SK-N-SH (cell line): ENCODE results near the gene AKR1D1. TPM values are rescaled to one million over a fixed set of nuclear protein-coding genes. Genes with fewer than 3 reads are reported as not detected.
"Not testable (repeated sequence)": the region's sequence is repeated elsewhere in the genome, so short reads cannot be mapped to it uniquely, and the experiment has no call there.

Experiments used
- CTCF ChIA-PET: fragments of 300-600, 350-600 bp; formaldehyde crosslinking; extraction: SDS; loops from one replicate; lab custom pipeline; 2021; lab: Yijun Ruan, JAX
- POLR2A ChIA-PET: fragments of 350-600 bp; sonication (Branson Sonifier 250); formaldehyde crosslinking; extraction: SDS; loops from one replicate; lab custom pipeline; 2020; ENCODE audit warnings: antibody characterized with exemption, inconsistent platforms; lab: Yijun Ruan, JAX
- DNase-seq: peaks from one replicate; pipeline ENCODE4 v3.0.0; 2012
- H2AFZ ChIP-seq: fragments of 200-600 bp; sonication (generic); 2 replicates; pipeline ENCODE4 v1.8.1; 2016; ENCODE audit warnings: antibody characterized with exemption, mild to moderate bottlenecking, low read depth
- H3F3A ChIP-seq: fragments of 200-600 bp; sonication (generic); replicated peaks from 2 replicates; pipeline ENCODE3; 2016; ENCODE audit warnings: antibody characterized with exemption, mild to moderate bottlenecking; ENCODE audit not compliant: insufficient read depth
- H3K27ac ChIP-seq, 2 experiments: fragments of 200-500 bp in 1 of 2; fragments of 200-600 bp in 1 of 2; sonication (Bioruptor generic) in 1 of 2; sonication (generic), shearing (Covaris generic) in 1 of 2; 2 replicates each; pipeline versions ENCODE4 v1.5.1 to v1.6.1; 2014 to 2016; ENCODE audit warnings: low read depth in 2 of 2, inconsistent platforms in 1 of 2, low read length in 1 of 2, mild to moderate bottlenecking in 1 of 2, mixed read lengths in 1 of 2
- H3K27me3 ChIP-seq: fragments of 200-600 bp; sonication (generic), shearing (Covaris generic); 2 replicates; pipeline ENCODE4 v1.6.1; 2016; ENCODE audit warnings: mixed run types; ENCODE audit not compliant: insufficient read depth
- H3K36me3 ChIP-seq, 2 experiments: fragments of 200-500 bp in 1 of 2; fragments of 200-600 bp in 1 of 2; sonication (Bioruptor generic) in 1 of 2; sonication (generic) in 1 of 2; replicated peaks in 1 of 2; 2 replicates each; pipeline versions ENCODE3 to v1.5.1; 2014 to 2016; ENCODE audit warnings: low read length in 1 of 2, mild to moderate bottlenecking in 1 of 2; ENCODE audit not compliant: insufficient read depth in 2 of 2, control insufficient read depth in 1 of 2
- H3K4me1 ChIP-seq, 2 experiments: fragments of 200-500 bp in 1 of 2; fragments of 200-600 bp in 1 of 2; sonication (Bioruptor generic) in 1 of 2; sonication (generic), shearing (Covaris generic) in 1 of 2; 2 replicates each; pipeline versions ENCODE4 v1.5.1 to v1.6.1; 2014 to 2016; ENCODE audit warnings: low read depth in 1 of 2, low read length in 1 of 2, mixed run types in 1 of 2; ENCODE audit not compliant: insufficient read depth in 2 of 2, control insufficient read depth in 1 of 2
- H3K4me2 ChIP-seq: fragments of 200-600 bp; sonication (generic), shearing (Covaris generic); 2 replicates; pipeline ENCODE4 v1.6.1; 2017; ENCODE audit warnings: mixed run types
- H3K4me3 ChIP-seq, 2 experiments: fragments of 200-500 bp in 1 of 2; fragments of 200-600 bp in 1 of 2; sonication (Bioruptor generic) in 1 of 2; sonication (generic), shearing (Covaris generic) in 1 of 2; 2 replicates each; pipeline versions ENCODE4 v1.5.1 to v1.8.1; 2014 to 2016; ENCODE audit warnings: low read depth in 2 of 2, inconsistent platforms in 1 of 2, low read length in 1 of 2, mild to moderate bottlenecking in 1 of 2, mixed read lengths in 1 of 2, moderate library complexity in 1 of 2
- H3K79me2 ChIP-seq: fragments of 200-600 bp; sonication (generic); 2 replicates; pipeline ENCODE4 v1.8.1; 2017; ENCODE audit warnings: mild to moderate bottlenecking; ENCODE audit not compliant: insufficient read depth
- H3K9ac ChIP-seq: fragments of 200-600 bp; sonication (generic); 2 replicates; pipeline ENCODE4 v1.6.1; 2017; ENCODE audit warnings: mixed run types
- H3K9me2 ChIP-seq: fragments of 200-600 bp; sonication (generic); 2 replicates; pipeline ENCODE4 v1.6.1; 2017; ENCODE audit warnings: mixed run types
- H3K9me3 ChIP-seq: fragments of 200-600 bp; sonication (generic); 2 replicates; pipeline ENCODE4 v1.6.1; 2017; ENCODE audit warnings: mixed run types, mild to moderate bottlenecking, moderate library complexity
- H4K20me1 ChIP-seq: fragments of 200-600 bp; sonication (generic); 2 replicates; pipeline ENCODE4 v1.6.1; 2017; ENCODE audit warnings: mild to moderate bottlenecking, mixed run types; ENCODE audit not compliant: insufficient read depth
- FOXJ3 ChIP-seq: sonication (generic); formaldehyde crosslinking; IDR thresholded peaks from 2 replicates; pipeline ENCODE4 v1.5.1; 2020; ENCODE audit warnings: mild to moderate bottlenecking, missing genetic modification reagents
- GABPA ChIP-seq: IDR thresholded peaks from 2 replicates; pipeline ENCODE4 v1.4.0; 2012; ENCODE audit warnings: low read depth, mild to moderate bottlenecking
- IRF3 ChIP-seq: fragments of 150-350 bp; IDR thresholded peaks from 2 replicates; pipeline ENCODE4 v1.6.1; 2016; ENCODE audit warnings: mild to moderate bottlenecking, low read depth, low read length
- JUND ChIP-seq: IDR thresholded peaks from 2 replicates; pipeline ENCODE4 v1.4.0; 2012
- MEF2A ChIP-seq: IDR thresholded peaks from 2 replicates; pipeline ENCODE4 v1.4.0; 2012; ENCODE audit warnings: low read depth, borderline replicate concordance
- MXI1 ChIP-seq: IDR thresholded peaks from 2 replicates; pipeline ENCODE4 v1.6.1; 2012; ENCODE audit warnings: mild to moderate bottlenecking, low read depth, low read length, improper control_type of control experiment
- NFIC ChIP-seq: IDR thresholded peaks from 2 replicates; pipeline ENCODE4 v1.4.0; 2012; ENCODE audit warnings: borderline replicate concordance
- NRF1 ChIP-seq: IDR thresholded peaks from 2 replicates; pipeline ENCODE4 v1.6.1; 2012; ENCODE audit warnings: low read depth, mild to moderate bottlenecking, low read length
- RAD21 ChIP-seq: IDR thresholded peaks from 2 replicates; pipeline ENCODE4 v1.6.1; 2012; ENCODE audit warnings: mild to moderate bottlenecking, low read length
- REST ChIP-seq: IDR thresholded peaks from 2 replicates; pipeline ENCODE4 v1.6.1; 2012; ENCODE audit warnings: mild to moderate bottlenecking, low read depth, low read length, moderate library complexity
- RXRA ChIP-seq: IDR thresholded peaks from 2 replicates; pipeline ENCODE4 v1.4.0; 2012; ENCODE audit warnings: low read depth, mild to moderate bottlenecking, borderline replicate concordance
- TCF12 ChIP-seq: IDR thresholded peaks from 2 replicates; pipeline ENCODE4 v1.4.0; 2012
- TEAD4 ChIP-seq: IDR thresholded peaks from 2 replicates; pipeline ENCODE4 v1.4.0; 2012; ENCODE audit warnings: mild to moderate bottlenecking, borderline replicate concordance; ENCODE audit not compliant: insufficient read depth
- USF1 ChIP-seq: IDR thresholded peaks from 2 replicates; pipeline ENCODE4 v1.4.0; 2012; ENCODE audit warnings: low read depth, borderline replicate concordance
- USF2 ChIP-seq: fragments of 150-350 bp; IDR thresholded peaks from 2 replicates; pipeline ENCODE4 v1.6.1; 2017; ENCODE audit warnings: antibody characterized with exemption, low read length, low read depth, borderline replicate concordance
- WGBS: methylation state at CpG from one replicate; pipeline ENCODE4 v1.1.6; 2017; ENCODE audit warnings: low lambda C conversion rate; 5-methylcytosine and 5-hydroxymethylcytosine counted together
- polyA plus RNA-seq, 3 experiments: library from polyadenylated mRNA; depleted of rRNA; stranded (reverse); fragments of >200 nt; gene quantifications; 2 replicates each; pipeline ENCODE4 v1.2.3, GENCODE V29; 2012

AKR1D1 gene
- polyA plus RNA-seq, 1 of the 3 experiments (the other 2 are of a cell fraction) = not detected

GRCh38 chr7:138075350-138075749 lies 909 bp upstream of the AKR1D1 start:
- H3K36me3 ChIP-seq = no peaks in the 10 kb centered on the region
- H3K27me3 ChIP-seq = no peaks in the 10 kb centered on the region
- 14% methylated on average over 3 of the region's 3 CpGs for WGBS
- H3K4me3 ChIP-seq = no peak overlapping the region
- H3K4me2 ChIP-seq = no peak overlapping the region
- CTCF ChIA-PET = interaction anchor here (0.7 to 1.7 kb wide), 2 partner anchors 11 to 25 kb away, joined by 3 to 4 read pairs; no protein-coding TSS in a partner anchor
- H3K79me2 ChIP-seq = no peaks in the 10 kb centered on the region
- H3K9me2 ChIP-seq = 0 out of 2 replicates have a peak, but pooled peaks cover 4% of the 10 kb centered on the region
- H4K20me1 ChIP-seq = no peaks in the 10 kb centered on the region
- POLR2A ChIA-PET = no interaction called here
- TF ChIP-seq USF2 = no peak
- TF ChIP-seq GABPA = no peak
- no peak for TF ChIP-seq JUND
- no peak for TF ChIP-seq RXRA
- no peak for TF ChIP-seq TEAD4
- TF ChIP-seq NFIC = no peak
- no peak for TF ChIP-seq RAD21
- TF ChIP-seq NRF1 = no peak
- TF ChIP-seq MXI1 = no peak
- no peak for TF ChIP-seq USF1
- TF ChIP-seq IRF3 = no peak
- TF ChIP-seq REST = no peak
- TF ChIP-seq FOXJ3 = no peak
- TF ChIP-seq TCF12 = no peak
- no peak for TF ChIP-seq MEF2A
- no peak overlapping the region for H3K9ac ChIP-seq
- no peak overlapping the region for H2AFZ ChIP-seq
- H3K27ac ChIP-seq = no peak overlapping the region
- DNase-seq = no peak
- H3K4me1 ChIP-seq = no peaks in the 10 kb centered on the region; a peak in 1 of 4 replicates
- no peaks in the 10 kb centered on the region for H3F3A ChIP-seq
- no peaks in the 10 kb centered on the region; the same call in 1 of the 2 replicates for H3K9me3 ChIP-seq

GRCh38 chr7:138075786-138076185 lies 473 bp upstream of the AKR1D1 start:
- CTCF ChIA-PET = interaction anchor here (1.0 to 1.7 kb wide), 3 partner anchors 9 to 21 kb away, joined by 3 to 4 read pairs (median 3); no protein-coding TSS in a partner anchor
- H3K27ac ChIP-seq, H4K20me1 ChIP-seq, H3F3A ChIP-seq, H3K9ac ChIP-seq, DNase-seq, H3K36me3 ChIP-seq, POLR2A ChIA-PET, H3K4me1 ChIP-seq, H3K9me3 ChIP-seq, H3K4me2 ChIP-seq, H2AFZ ChIP-seq, H3K27me3 ChIP-seq, H3K9me2 ChIP-seq, H3K4me3 ChIP-seq, H3K79me2 ChIP-seq: not testable (repeated sequence)
- WGBS = 26% methylated on average over 1 of the region's 1 CpG
